ENCODE results near the gene CAPZB.

Gene CAPZB

GRCh38 chr1:19496527-19496874 lies 11.2 kb upstream of the CAPZB start:
- no peak for DNase-seq

GRCh38 chr1:19495799-19496526 lies 10.6 kb upstream of the CAPZB start:
- no peak for DNase-seq

GRCh38 chr1:19495000-19495656 lies 9.8 kb upstream of the CAPZB start:
- DNase-seq: no peak

- DNase-seq: no peak
These were observed 8.2 kb upstream of the CAPZB start for GRCh38 chr1:19493547-19493946.

- DNase-seq: no peak
These were observed 4.7 kb upstream of the CAPZB start for GRCh38 chr1:19489996-19490395.

GRCh38 chr1:19488136-19488535 lies 2.8 kb upstream of the CAPZB start:
- no peak for DNase-seq

- no peak for DNase-seq
These were observed 459 bp downstream of the CAPZB start for GRCh38 chr1:19484798-19485361.

- no peak for DNase-seq
These were observed 971 bp downstream of the CAPZB start for GRCh38 chr1:19484338-19484797.

GRCh38 chr1:19483691-19484090 lies 1.6 kb downstream of the CAPZB start:
- no peak for DNase-seq

- no peak for DNase-seq
These were observed 2.1 kb downstream of the CAPZB start for GRCh38 chr1:19483261-19483660.

GRCh38 chr1:19481826-19482398 lies 3.4 kb downstream of the CAPZB start:
- no peak for DNase-seq

GRCh38 chr1:19480282-19480681 lies 5.1 kb downstream of the CAPZB start:
- DNase-seq: no peak

GRCh38 chr1:19479351-19480120 lies 5.8 kb downstream of the CAPZB start:
- DNase-seq: no peak

- DNase-seq: no peak
These were observed 7.0 kb downstream of the CAPZB start for GRCh38 chr1:19478322-19478721.

GRCh38 chr1:19477284-19478249 lies 7.8 kb downstream of the CAPZB start:
- no peak for DNase-seq

- DNase-seq: no peak
These were observed 8.7 kb downstream of the CAPZB start for GRCh38 chr1:19476450-19477190.

- DNase-seq: no peak
These were observed 10.0 kb downstream of the CAPZB start for GRCh38 chr1:19475296-19475695.

GRCh38 chr1:19472174-19472573 lies 13.2 kb downstream of the CAPZB start:
- DNase-seq: no peak

GRCh38 chr1:19469004-19469403 lies 16.3 kb downstream of the CAPZB start:
- no peak for DNase-seq

GRCh38 chr1:19468397-19468956 lies 16.9 kb downstream of the CAPZB start:
- DNase-seq: no peak

Data from NCI-H1105 (cell line).